ENCODE results near the gene CLSTN3. TPM values are rescaled to one million over a fixed set of nuclear protein-coding genes. Genes with fewer than 3 reads are reported as not detected.

Gene CLSTN3
- total and polyA plus RNA-seq, 10 of the 15 experiments (the other 5 are each of a cell fraction or from before 2014, with no cell fraction given) = 0.09 to 35.9 (median 11.3) TPM

DNA sequence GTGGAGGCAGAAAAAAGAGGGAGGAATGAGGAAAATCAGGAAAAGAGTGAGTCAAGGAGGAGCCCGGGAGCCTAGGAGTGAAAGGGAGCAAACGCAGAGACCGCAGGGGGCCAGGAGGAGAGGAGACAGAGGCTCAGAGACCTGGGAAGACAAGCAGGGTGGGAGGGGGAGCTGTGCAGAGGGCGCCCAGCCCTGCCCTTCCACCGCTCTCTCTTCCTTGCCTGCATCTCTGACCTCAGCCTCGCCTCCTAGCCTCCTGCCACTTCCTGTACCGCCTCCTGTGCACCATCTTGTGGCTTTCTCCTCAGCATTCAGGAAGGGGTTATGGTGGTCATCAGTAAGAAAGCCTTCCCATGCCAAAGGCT is 1.3 kb downstream of the CLSTN3 start:
- Histone ChIP-seq H3K9me3 (replicated peaks; ENCODE audit: control insufficient read depth, insufficient read depth, low read length) (no peaks in the 10 kb centered on the region), H3K27ac (ENCODE audit: control insufficient read depth, insufficient read depth) (no peak overlapping the region), H4K20me1 (ENCODE audit: control insufficient read depth, insufficient read depth) (no peaks in the 10 kb centered on the region), H3K9ac (ENCODE audit: control insufficient read depth, insufficient read depth, low read length) (no peak overlapping the region), H2AFZ (ENCODE audit: control insufficient read depth, low read depth, low read length) (no peak overlapping the region), H3K4me2 (ENCODE audit: control insufficient read depth, insufficient read depth) (peak overlapping the region; percentile 62), H3K36me3 (ENCODE audit: control insufficient read depth in 2 of 2, insufficient read depth in 2 of 2, low read length in 1 of 2) (peaks cover 0 to 5% of the 10 kb centered on the region in 2 experiments; a peak in 3 of 4 replicates), H3K4me1 (ENCODE audit: control insufficient read depth, insufficient read depth, low read length) (peaks cover 13% of the 10 kb centered on the region), H3K4me3 (peak overlapping the region; percentile 85), H3K79me2 (ENCODE audit: control insufficient read depth, insufficient read depth, low read length) (no peaks in the 10 kb centered on the region), H3K27me3 (replicated peaks in 1 of 2; ENCODE audit: control insufficient read depth in 2 of 2, insufficient read depth in 2 of 2, low read length in 1 of 2) (no peaks in the 10 kb centered on the region)
- FAIRE-seq (no peak), DNase-seq (ENCODE audit: low read depth, low spot score) (no peak), ATAC-seq (peak; percentile 29)
- BruUV-seq (replicated peaks) = TSS peak; percentile 43
- TF ChIP-seq MTA3 (IDR thresholded peaks at IDR 0.05; ENCODE audit: borderline replicate concordance, low read length) (0 out of 2 replicates have a peak, but pooled peaks have one; percentile 37), IKZF2 (IDR thresholded peaks at IDR 0.05) (0 out of 4 replicates have a peak, but pooled peaks of 1 of the 2 experiments have one; percentile 24), RUNX3 (IDR thresholded peaks at IDR 0.05; ENCODE audit: low read length) (0 out of 2 replicates have a peak, but pooled peaks have one; percentile 24), EP300 (IDR thresholded peaks at IDR 0.05; ENCODE audit: borderline replicate concordance in 1 of 2, control insufficient read depth in 1 of 2, low read depth in 2 of 2, low read length in 2 of 2) (no peak), HDGF (IDR thresholded peaks at IDR 0.05) (0 out of 2 replicates have a peak, but pooled peaks have one; percentile 27)
- ChIA-PET CTCF (interaction anchor here (0.6 to 1.8 kb wide), 6 partner anchors 9 to 113 kb away, joined by 3 to 8 read pairs (median 4); partner anchors contain the start of gene LPCAT3), SMC1A (ENCODE audit: uncharacterized antibody, unreplicated experiment) (interaction anchor here (0.9 kb wide), 1 partner anchor 18 kb away, joined by 3 read pairs; no protein-coding TSS in a partner anchor), RAD21 (ENCODE audit: unreplicated experiment) (interaction anchor here (1.2 kb wide), 1 partner anchor 24 kb away, joined by 3 read pairs; no protein-coding TSS in a partner anchor), POLR2A (interaction anchor here (0.6 kb wide), 1 partner anchor 10 kb away, joined by 3 read pairs; no protein-coding TSS in a partner anchor)
- 32% methylated on average over 6 of the region's 7 CpGs for WGBS (ENCODE audit: insufficient coverage, insufficient replicate concordance, low lambda C conversion rate, missing lambda C conversion rate)
- intact Hi-C loops (cut with micrococcal nuclease; ENCODE audit: unreplicated experiment) (no loop called here), in situ Hi-C loops (cut with MboI) (no loop called here)

DNA sequence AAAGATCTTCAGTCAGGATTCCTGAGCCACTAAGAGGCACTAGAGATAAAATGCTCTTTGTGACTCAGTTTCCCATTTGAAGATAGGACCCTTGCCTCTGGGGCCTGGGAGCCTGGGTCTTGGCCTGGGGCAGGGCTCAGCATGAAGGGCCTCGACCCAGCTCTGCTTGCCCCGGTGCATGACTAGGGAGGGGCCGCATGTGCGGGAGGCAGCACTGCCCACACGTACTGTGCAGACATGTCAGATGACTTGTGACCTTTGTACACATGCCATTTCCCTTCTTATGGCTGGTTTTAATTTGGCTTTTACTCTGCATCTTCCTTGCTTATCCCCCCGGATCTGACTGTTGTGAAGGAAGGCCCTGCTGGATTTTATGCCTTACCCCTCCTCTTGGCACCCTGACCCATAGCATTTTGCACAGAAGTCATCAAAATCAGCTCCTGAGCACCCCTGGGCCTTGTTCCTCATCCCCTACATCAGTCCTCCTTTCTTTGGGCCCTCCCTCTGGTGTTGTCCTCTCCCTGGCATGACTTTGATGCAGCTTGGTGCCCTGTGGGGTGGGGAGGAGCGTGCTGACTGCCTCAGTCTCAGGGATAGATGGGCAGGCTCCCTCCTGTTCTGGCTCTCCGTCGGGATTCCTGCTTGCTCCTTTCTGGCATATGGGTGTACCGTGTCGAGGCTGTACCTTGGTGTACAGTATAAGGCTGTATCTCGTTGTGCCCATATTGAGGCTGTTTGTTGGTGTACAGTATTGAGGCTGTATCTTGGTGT is 4.4 kb downstream of the CLSTN3 start:
- H3K79me2 ChIP-seq (ENCODE audit: control insufficient read depth, insufficient read depth, low read length) = no peaks in the 10 kb centered on the region
- no peak for TF ChIP-seq POU2F2 (IDR thresholded peaks at IDR 0.05; ENCODE audit: borderline replicate concordance, low read depth, low read length)
- peak; percentile 45; the same call in 1 of the 2 replicates for TF ChIP-seq POLR2A (IDR thresholded peaks at IDR 0.05; ENCODE audit: low read depth, low read length)
- POLR2A ChIA-PET = no interaction called here
- no peaks in the 10 kb centered on the region for H4K20me1 ChIP-seq (ENCODE audit: control insufficient read depth, insufficient read depth)
- H3K27ac ChIP-seq (ENCODE audit: control insufficient read depth, insufficient read depth) = no peak overlapping the region
- DNase-seq (ENCODE audit: low read depth, low spot score) = no peak
- FAIRE-seq = no peak
- SMC1A ChIA-PET (ENCODE audit: uncharacterized antibody, unreplicated experiment) = no interaction called here
- no peaks in the 10 kb centered on the region for H3K9me3 ChIP-seq (replicated peaks; ENCODE audit: control insufficient read depth, insufficient read depth, low read length)
- WGBS (ENCODE audit: insufficient coverage, insufficient replicate concordance, low lambda C conversion rate, missing lambda C conversion rate) = 91% methylated on average over 12 of the region's 12 CpGs
- H3K4me2 ChIP-seq (ENCODE audit: control insufficient read depth, insufficient read depth) = no peak overlapping the region
- CTCF ChIA-PET = interaction anchor here (1.4 to 1.7 kb wide), 2 partner anchors 12 to 21 kb away, joined by 4 to 7 read pairs; no protein-coding TSS in a partner anchor
- H3K27me3 ChIP-seq (replicated peaks in 1 of 2; ENCODE audit: control insufficient read depth in 2 of 2, insufficient read depth in 2 of 2, low read length in 1 of 2) = no peaks in the 10 kb centered on the region
- peaks cover 7 to 10% of the 10 kb centered on the region in 2 experiments; a peak in 3 of 4 replicates for H3K36me3 ChIP-seq (ENCODE audit: control insufficient read depth in 2 of 2, insufficient read depth in 2 of 2, low read length in 1 of 2)
- ATAC-seq = no peak
- H3K4me1 ChIP-seq (ENCODE audit: control insufficient read depth, insufficient read depth, low read length) = peaks cover 12% of the 10 kb centered on the region
- in situ Hi-C loops (cut with MboI) = no loop called here
- no TSS peak for BruUV-seq (replicated peaks)
- H3K4me3 ChIP-seq = no peak overlapping the region
- intact Hi-C loops (cut with micrococcal nuclease; ENCODE audit: unreplicated experiment) = no loop called here
- RAD21 ChIA-PET (ENCODE audit: unreplicated experiment) = no interaction called here
- no peak overlapping the region for H2AFZ ChIP-seq (ENCODE audit: control insufficient read depth, low read depth, low read length)
- H3K9ac ChIP-seq (ENCODE audit: control insufficient read depth, insufficient read depth, low read length) = no peak overlapping the region
